Chondrocyte (in vitro differentiated cells): ENCODE results near the gene MTUS2. TPM values are rescaled to one million over a fixed set of nuclear protein-coding genes. Genes with fewer than 3 reads are reported as not detected.

Source experiments
- DNase-seq: peaks from one replicate; pipeline ENCODE4 v3.0.0; 2021; ENCODE audit warnings: mixed read lengths, low spot score
- H3K27ac Mint-ChIP-seq: one replicate; pipeline ENCODE4 v1.8.0; 2021; ENCODE audit warnings: mild to moderate bottlenecking, moderate library complexity, mixed read lengths; ENCODE audit not compliant: unreplicated experiment
- H3K27me3 Mint-ChIP-seq: 2 replicates; pipeline ENCODE4 v1.8.0; 2021; ENCODE audit warnings: low read depth, mixed read lengths
- H3K36me3 Mint-ChIP-seq: 2 replicates; pipeline ENCODE4 v1.8.0; 2021; ENCODE audit warnings: low read depth, mixed read lengths
- H3K4me1 Mint-ChIP-seq: 2 replicates; pipeline ENCODE4 v1.8.0; 2021; ENCODE audit warnings: low read depth, mild to moderate bottlenecking, mixed read lengths
- H3K4me3 Mint-ChIP-seq: one replicate; pipeline ENCODE4 v1.8.0; 2021; ENCODE audit warnings: mild to moderate bottlenecking, moderate library complexity, mixed read lengths; ENCODE audit not compliant: unreplicated experiment
- H3K9me3 Mint-ChIP-seq: 2 replicates; pipeline ENCODE4 v1.8.0; 2021; ENCODE audit warnings: low read depth, mixed read lengths
- CTCF ChIP-seq: fragments of 200-600 bp; sonication (generic); IDR thresholded peaks from 2 replicates; pipeline ENCODE4 v1.5.0; 2021; ENCODE audit warnings: antibody characterized with exemption, mild to moderate bottlenecking, moderate library complexity
- total RNA-seq: library from RNA; stranded (reverse); gene quantifications from 3 replicates; pipeline ENCODE4 v1.2.1, GENCODE V29; 2021

The MTUS2 gene
- total RNA-seq, 1 donor from 2014 or later: 1.2 TPM

GRCh38 chr13:29156136-29156535 is 336.0 kb downstream of the MTUS2 start:
- H3K9me3 Mint-ChIP-seq: peaks cover 9% of the 10 kb centered on the region
- H3K27ac Mint-ChIP-seq: no peak overlapping the region
- no peak overlapping the region for H3K4me3 Mint-ChIP-seq
- H3K27me3 Mint-ChIP-seq: peaks cover 1% of the 10 kb centered on the region
- TF ChIP-seq CTCF: no peak
- H3K4me1 Mint-ChIP-seq: no peaks in the 10 kb centered on the region
- no peak for DNase-seq
- H3K36me3 Mint-ChIP-seq: no peaks in the 10 kb centered on the region

GRCh38 chr13:29159871-29160270 is 339.7 kb downstream of the MTUS2 start:
- H3K9me3 Mint-ChIP-seq: no peaks in the 10 kb centered on the region
- H3K36me3 Mint-ChIP-seq: no peaks in the 10 kb centered on the region
- H3K27me3 Mint-ChIP-seq: peaks cover 4% of the 10 kb centered on the region
- TF ChIP-seq CTCF: no peak
- H3K4me3 Mint-ChIP-seq: no peak overlapping the region
- no peaks in the 10 kb centered on the region for H3K4me1 Mint-ChIP-seq
- H3K27ac Mint-ChIP-seq: no peak overlapping the region
- DNase-seq: no peak

- no peaks in the 10 kb centered on the region for H3K4me1 Mint-ChIP-seq
- peaks cover 3% of the 10 kb centered on the region for H3K9me3 Mint-ChIP-seq
- H3K27ac Mint-ChIP-seq: no peak overlapping the region
- no peak for TF ChIP-seq CTCF
- no peaks in the 10 kb centered on the region for H3K36me3 Mint-ChIP-seq
- H3K4me3 Mint-ChIP-seq: no peak overlapping the region
- no peak for DNase-seq
- peaks cover 6% of the 10 kb centered on the region for H3K27me3 Mint-ChIP-seq
Observed at GRCh38 chr13:29160862-29161261, 340.7 kb downstream of the MTUS2 start.

GRCh38 chr13:29161676-29162075 is 341.5 kb downstream of the MTUS2 start:
- Mint-ChIP-seq H3K9me3 (peaks cover 3% of the 10 kb centered on the region), H3K27ac (no peak overlapping the region), H3K36me3 (no peaks in the 10 kb centered on the region), H3K4me3 (no peak overlapping the region), H3K4me1 (no peaks in the 10 kb centered on the region), H3K27me3 (peaks cover 7% of the 10 kb centered on the region)
- no peak for DNase-seq
- no peak for TF ChIP-seq CTCF

- no peak overlapping the region for H3K4me3 Mint-ChIP-seq
Observed at GRCh38 chr13:29162638-29163235, 342.6 kb downstream of the MTUS2 start.

More at GRCh38 chr13:29162638-29163235, 342.6 kb downstream of the MTUS2 start:
- Mint-ChIP-seq H3K4me1 (no peaks in the 10 kb centered on the region), H3K27me3 (peaks cover 7% of the 10 kb centered on the region), H3K36me3 (no peaks in the 10 kb centered on the region), H3K9me3 (peaks cover 3% of the 10 kb centered on the region), H3K27ac (no peak overlapping the region)
- no peak for TF ChIP-seq CTCF
- no peak for DNase-seq
